HG02973 (cell line): ENCODE data around the gene PAPLN.

Experiments
- ATAC-seq: cut with Tn5 transposase; IDR thresholded peaks from one replicate; pipeline ENCODE4 v1.9.1; 2021; ENCODE audit warnings: moderate library complexity; ENCODE audit not compliant: unreplicated experiment

The PAPLN gene

GRCh38 chr14:73227812-73228781, 9.2 kb upstream of the PAPLN start:
- no peak for ATAC-seq

- no peak for ATAC-seq
Measured at GRCh38 chr14:73230051-73230450, 7.3 kb upstream of the PAPLN start.

DNA sequence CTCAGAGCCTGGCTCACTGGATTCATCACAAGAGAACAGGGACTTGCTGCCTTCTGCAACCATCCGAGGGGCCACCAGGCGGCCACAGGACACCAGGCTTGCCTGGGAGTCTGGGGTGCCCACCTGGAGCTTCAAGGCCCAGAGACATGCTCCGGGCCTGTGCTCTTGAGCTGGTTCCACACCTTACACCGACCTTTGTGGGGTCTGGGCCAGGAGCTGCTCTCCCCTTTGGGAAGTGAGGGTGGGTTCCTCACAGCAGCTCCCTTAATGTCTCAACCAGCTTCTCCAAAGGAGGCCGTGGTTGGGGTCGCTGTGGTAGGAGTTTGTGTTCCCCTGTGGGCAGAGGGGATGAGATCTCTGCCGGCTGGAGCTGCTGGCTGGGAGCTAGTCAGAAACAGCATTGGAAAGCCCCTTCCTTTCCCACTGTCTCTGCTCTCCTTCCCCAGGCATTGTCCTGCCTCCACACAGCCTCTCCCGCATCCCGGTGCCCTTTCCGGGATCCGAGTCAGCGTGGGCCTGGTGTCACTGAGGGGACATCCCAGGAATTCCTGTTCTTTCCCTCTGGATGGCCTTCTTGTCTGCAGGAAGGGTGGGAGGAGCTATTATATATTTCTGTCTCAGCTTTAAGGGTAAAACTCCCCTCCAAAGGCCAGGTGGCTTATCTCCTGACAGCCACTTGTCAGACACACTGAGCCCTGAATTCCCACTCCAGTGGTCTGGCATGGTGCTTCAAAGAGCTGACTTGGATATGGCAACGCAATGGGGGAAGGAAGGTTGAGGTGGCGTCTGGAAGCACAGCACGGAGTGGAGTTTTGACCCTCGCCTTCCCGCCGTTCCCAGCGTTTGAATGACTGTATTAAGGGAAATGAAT, 5.1 kb upstream of the PAPLN start:
- ATAC-seq = no peak

DNA sequence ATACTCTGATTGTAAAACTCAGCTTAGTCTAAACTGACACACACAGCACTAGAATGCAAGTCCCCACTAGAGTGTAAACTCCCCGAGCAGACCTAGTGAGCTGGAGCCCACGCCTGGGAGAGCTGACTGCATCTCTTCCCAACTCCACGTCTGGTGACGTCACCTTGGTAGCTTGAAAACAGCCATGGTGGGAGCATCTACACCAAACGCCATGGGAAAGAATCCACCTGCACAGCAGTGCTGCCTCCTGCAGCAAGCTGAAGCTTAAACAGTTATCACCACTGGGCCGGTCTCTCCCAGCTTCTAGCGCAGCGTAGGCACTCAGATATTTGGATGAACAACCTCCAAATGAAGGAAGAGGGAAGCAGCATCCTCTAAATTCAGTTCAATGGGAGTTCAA, 4.3 kb upstream of the PAPLN start:
- no peak for ATAC-seq

DNA sequence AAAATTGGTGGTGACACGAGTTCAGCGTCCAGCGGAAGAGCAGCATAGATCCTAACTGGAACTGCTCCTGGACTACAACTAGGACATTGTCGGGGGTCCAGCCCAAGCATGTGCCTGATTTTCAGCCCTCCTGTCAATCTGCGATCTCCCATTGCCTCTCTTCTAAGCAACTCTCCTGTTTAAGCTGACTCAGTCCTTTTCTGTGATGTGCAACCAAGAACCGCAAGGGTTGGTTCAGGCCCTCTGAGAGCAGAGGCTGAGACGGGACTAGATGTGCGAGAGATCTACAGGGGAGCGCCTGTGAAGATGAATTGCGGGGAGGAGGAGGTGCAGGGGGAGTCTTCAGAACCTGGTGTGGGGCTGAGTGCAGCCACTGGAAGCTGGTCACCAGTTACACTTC, 3.7 kb upstream of the PAPLN start:
- no peak for ATAC-seq

GRCh38 chr14:73234029-73234428, 3.3 kb upstream of the PAPLN start:
- no peak for ATAC-seq

DNA sequence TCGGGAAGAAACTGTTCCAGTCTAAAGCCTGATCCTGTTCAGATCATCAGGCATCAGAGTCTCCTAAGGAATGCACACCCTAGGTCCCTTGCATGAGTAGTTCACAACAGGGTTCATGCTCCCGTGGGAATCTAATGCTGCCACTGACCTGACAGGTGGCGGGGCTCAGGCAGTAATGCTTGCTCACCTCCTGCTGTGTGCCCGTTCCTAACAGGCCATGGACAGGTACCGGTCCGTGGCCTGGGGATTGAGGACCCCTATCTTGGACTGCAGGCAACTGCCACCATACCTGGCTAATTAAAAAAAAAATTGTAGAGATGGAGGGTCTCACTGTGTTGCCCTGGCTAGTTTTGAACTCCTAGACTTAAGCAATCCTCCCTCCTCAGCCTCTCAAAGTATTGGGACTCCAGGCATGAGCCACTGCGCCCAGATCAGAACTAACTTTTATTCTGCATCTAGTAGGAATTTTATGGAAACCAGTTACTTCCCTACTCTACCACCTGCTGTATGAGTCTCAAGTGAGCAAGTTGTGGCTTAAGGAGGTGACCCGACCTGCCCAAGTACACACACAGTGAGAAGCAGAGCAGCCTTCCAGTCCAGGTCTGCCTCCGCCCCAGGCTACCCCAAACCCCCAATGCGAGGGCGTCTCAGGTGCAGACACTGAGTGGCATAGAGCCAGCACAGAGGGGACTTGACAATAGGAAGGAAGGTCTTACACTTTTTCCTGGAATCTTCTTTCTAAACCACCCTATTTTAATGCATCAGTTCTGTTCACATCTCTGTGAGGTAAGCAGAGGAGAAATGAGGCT, 2.5 kb upstream of the PAPLN start:
- no peak for ATAC-seq

GRCh38 chr14:73235531-73236155, 1.7 kb upstream of the PAPLN start:
- no peak for ATAC-seq

DNA sequence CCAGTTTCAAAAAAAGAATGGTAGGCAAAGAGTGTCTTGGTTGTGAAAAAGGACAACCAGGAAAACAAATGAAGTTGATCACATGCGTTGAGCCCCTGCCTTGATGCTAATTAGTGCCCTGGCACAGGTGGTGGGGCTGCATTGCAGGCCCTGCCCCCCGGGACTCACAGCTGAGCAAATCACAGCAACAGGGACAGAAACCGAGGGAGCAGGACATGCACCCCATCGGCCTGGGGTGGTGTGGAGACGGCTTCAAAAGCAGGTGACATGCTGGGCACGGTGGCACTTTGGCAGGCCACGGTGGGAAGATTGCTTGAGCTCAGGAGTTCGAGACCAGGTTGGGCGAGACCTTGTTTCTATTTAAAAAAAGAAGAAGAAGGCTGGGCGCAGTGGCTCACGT, 1.1 kb upstream of the PAPLN start:
- ATAC-seq = no peak

DNA sequence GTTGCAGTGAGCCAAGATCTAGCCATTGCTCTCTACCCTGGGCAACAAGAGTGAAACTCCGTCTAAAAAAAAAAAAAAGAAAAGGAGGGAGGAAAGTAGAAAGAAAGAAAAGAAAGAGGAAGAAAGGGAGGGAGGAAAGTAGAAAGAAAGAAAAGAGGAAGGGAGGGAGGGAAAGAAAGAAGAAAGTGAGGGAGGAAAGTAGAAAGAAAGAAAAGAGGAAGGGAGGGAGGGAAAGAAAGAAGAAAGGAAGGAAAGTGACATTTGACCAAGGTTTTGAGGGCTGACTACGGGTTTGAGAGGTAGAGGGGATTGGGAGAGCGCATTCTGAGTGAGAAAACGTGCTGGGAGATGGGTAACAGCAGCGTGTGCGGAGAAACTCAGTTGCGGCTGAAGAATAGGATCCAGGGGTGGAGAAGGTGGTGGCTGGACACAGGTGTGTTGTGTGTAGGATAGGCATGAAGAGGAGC, 521 bp upstream of the PAPLN start:
- no peak for ATAC-seq

GRCh38 chr14:73237786-73238423, 599 bp downstream of the PAPLN start:
- ATAC-seq = no peak

- no peak for ATAC-seq
Measured at GRCh38 chr14:73238424-73238852, 1.1 kb downstream of the PAPLN start.

- no peak for ATAC-seq
Measured at GRCh38 chr14:73238941-73239340, 1.6 kb downstream of the PAPLN start.

- ATAC-seq = no peak
Measured at GRCh38 chr14:73239393-73240241, 2.3 kb downstream of the PAPLN start.

GRCh38 chr14:73240816-73241480, 3.6 kb downstream of the PAPLN start:
- ATAC-seq = no peak

DNA sequence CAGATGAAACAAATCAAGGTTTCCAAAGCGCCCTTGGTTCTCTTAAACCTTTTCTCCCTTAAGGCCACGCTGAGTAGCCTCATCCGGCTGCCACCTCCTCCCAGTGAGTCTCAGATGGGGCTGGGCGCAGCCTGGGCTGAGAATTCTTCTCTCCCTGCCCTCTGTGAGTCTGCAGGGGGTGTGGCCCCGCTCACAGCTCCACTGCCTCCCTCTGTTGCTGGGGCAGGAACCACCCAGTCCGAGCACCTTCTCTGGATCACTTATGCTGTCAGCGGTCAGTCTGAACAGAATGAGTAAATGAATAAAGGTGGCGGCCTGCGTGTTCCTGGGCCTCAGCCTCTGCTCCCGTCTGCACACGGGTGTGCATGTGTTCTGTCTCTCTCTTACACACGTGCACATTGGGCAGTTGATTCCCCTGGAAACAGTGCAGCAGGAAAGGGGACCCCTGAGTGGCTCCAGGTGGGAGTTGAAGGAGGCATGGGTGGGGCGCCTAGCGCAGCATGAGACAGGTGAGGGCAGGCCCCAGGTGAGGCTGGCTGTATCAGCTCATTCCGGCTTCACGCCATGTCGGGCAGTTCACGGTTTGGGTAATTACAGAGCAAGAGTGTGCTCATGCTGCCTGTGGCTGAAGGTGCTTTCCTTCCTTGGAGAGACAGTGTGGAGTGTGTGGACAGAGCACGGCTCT, 4.3 kb downstream of the PAPLN start:
- ATAC-seq = no peak

DNA sequence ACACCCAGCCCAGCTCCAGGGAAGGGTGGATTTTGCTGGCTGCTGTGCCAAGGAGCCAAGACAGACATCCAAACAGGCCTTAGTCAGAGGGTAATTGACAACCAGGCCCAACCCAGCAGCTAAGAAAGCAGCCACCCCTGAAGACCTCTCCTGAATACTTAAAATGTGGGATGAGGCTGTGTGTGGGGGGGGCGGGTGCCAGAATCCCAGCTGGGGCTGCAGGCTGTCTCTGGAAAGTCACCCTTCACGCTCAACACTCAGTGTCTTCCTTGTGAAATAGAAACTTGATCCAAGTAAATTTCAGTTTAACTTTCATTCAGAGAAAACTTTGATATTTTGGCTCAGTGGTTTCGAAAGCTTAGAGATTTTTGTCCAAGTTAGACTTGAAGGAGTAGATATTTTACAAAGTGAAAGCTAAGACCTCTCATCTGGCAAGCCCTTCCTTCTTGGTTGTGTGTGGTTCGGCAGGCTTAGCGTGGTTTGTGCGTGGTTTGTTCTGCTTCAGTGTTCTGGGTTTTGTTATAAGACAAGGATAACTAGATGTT, 5.1 kb downstream of the PAPLN start:
- ATAC-seq = no peak

DNA sequence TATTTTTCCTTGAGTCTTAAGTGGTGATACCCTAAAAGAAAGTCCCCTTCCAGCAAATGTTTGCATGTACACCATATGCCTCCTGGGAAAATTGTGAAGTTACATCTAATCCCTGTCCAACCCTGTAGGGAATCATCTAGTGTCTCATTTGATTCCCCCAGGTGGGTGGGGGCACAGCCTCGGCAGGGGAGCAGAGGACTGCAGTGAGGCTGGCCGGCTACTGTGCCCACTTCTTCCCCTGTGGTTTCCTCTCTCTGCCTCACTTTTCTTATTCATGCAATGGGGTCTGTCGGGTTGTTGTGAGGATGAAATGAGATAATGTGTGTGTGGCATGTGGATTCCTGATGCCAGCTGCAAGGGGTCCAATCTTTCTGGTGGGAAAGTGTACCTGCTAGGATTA, 6.0 kb downstream of the PAPLN start:
- ATAC-seq = no peak
